H9 (cell line): ENCODE measurements around the gene RFT1. TPM values are rescaled to one million over a fixed set of nuclear protein-coding genes. Genes with fewer than 3 reads are reported as not detected.

Experiments used
- DNase-seq: peaks from one replicate; pipeline ENCODE4 v3.0.0-alpha.2; 2017
- H2AFZ ChIP-seq: one replicate; pipeline ENCODE4 v1.6.1; 2013; ENCODE audit warnings: mild to moderate bottlenecking, low read length, control low read depth, moderate library complexity
- H2AK5ac ChIP-seq: 2 replicates; pipeline ENCODE4 v1.6.1; 2013; ENCODE audit warnings: low read length, control low read depth, mixed read lengths; ENCODE audit not compliant: insufficient read length
- H2BK120ac ChIP-seq: one replicate; pipeline ENCODE4 v1.6.1; 2013; ENCODE audit warnings: low read depth, mild to moderate bottlenecking, low read length, control low read depth, inconsistent platforms; ENCODE audit not compliant: poor library complexity, severe bottlenecking
- H2BK12ac ChIP-seq: 2 replicates; pipeline ENCODE4 v1.6.1; 2013; ENCODE audit warnings: low read length, control low read depth, mixed read lengths, low read depth; ENCODE audit not compliant: insufficient read length
- H2BK15ac ChIP-seq: 2 replicates; pipeline ENCODE4 v1.6.1; 2013; ENCODE audit warnings: low read depth, low read length, control low read depth
- H2BK20ac ChIP-seq: one replicate; pipeline ENCODE4 v1.6.1; 2013; ENCODE audit warnings: low read depth, mild to moderate bottlenecking, low read length, control low read depth, inconsistent platforms; ENCODE audit not compliant: poor library complexity, severe bottlenecking
- H2BK5ac ChIP-seq: 2 replicates; pipeline ENCODE4 v1.6.1; 2013; ENCODE audit warnings: low read length, control low read depth, mixed read lengths; ENCODE audit not compliant: insufficient read length
- H3K14ac ChIP-seq: 2 replicates; pipeline ENCODE4 v1.6.1; 2013; ENCODE audit warnings: low read length, control low read depth; ENCODE audit not compliant: insufficient read depth
- H3K18ac ChIP-seq: 2 replicates; pipeline ENCODE4 v1.6.1; 2013; ENCODE audit warnings: low read depth, mild to moderate bottlenecking, mixed read lengths, low read length, control low read depth; ENCODE audit not compliant: insufficient read length
- H3K23ac ChIP-seq: 2 replicates; pipeline ENCODE4 v1.6.1; 2013; ENCODE audit warnings: low read length, control low read depth, mixed read lengths, low read depth; ENCODE audit not compliant: insufficient read length
- H3K23me2 ChIP-seq: 2 replicates; pipeline ENCODE4 v1.6.1; 2013; ENCODE audit warnings: low read depth, mild to moderate bottlenecking, mixed read lengths, low read length, control low read depth; ENCODE audit not compliant: insufficient read length, poor library complexity, severe bottlenecking
- H3K27ac ChIP-seq: 2 replicates; pipeline ENCODE4 v1.5.1; 2013; ENCODE audit warnings: low read length, control low read depth, mixed read lengths, low read depth; ENCODE audit not compliant: insufficient read length
- H3K27me3 ChIP-seq: 2 replicates; pipeline ENCODE4 v1.6.1; 2013; ENCODE audit warnings: low read length, control low read depth, inconsistent platforms; ENCODE audit not compliant: insufficient read depth
- H3K4ac ChIP-seq: 2 replicates; pipeline ENCODE4 v1.6.1; 2013; ENCODE audit warnings: low read depth, mild to moderate bottlenecking, control low read depth, inconsistent platforms, low read length, moderate library complexity
- H3K4me1 ChIP-seq: 2 replicates; pipeline ENCODE4 v1.6.1; 2013; ENCODE audit warnings: low read length, control low read depth, inconsistent platforms; ENCODE audit not compliant: insufficient read depth
- H3K4me2 ChIP-seq: 2 replicates; pipeline ENCODE4 v1.6.1; 2013; ENCODE audit warnings: low read length, control low read depth, mixed read lengths; ENCODE audit not compliant: insufficient read length, insufficient read depth
- H3K56ac ChIP-seq: 2 replicates; pipeline ENCODE4 v1.6.1; 2013; ENCODE audit warnings: low read depth, mild to moderate bottlenecking, mixed read lengths, low read length, control low read depth; ENCODE audit not compliant: insufficient read length
- H3K79me1 ChIP-seq: 2 replicates; pipeline ENCODE4 v1.6.1; 2013; ENCODE audit warnings: low read depth, mild to moderate bottlenecking, moderate library complexity, low read length, control low read depth, inconsistent platforms; ENCODE audit not compliant: insufficient read depth, poor library complexity, severe bottlenecking
- H3K79me2 ChIP-seq: 2 replicates; pipeline ENCODE4 v1.6.1; 2013; ENCODE audit warnings: low read length, control low read depth, inconsistent platforms; ENCODE audit not compliant: insufficient read depth
- H3K9ac ChIP-seq: 2 replicates; pipeline ENCODE4 v1.6.1; 2013; ENCODE audit warnings: low read length, control low read depth, mixed read lengths; ENCODE audit not compliant: insufficient read length; ENCODE audit errors: extremely low read depth
- H3K9me3 ChIP-seq: one replicate; pipeline ENCODE4 v1.6.1; 2013; ENCODE audit warnings: low read depth, low read length, inconsistent platforms; ENCODE audit not compliant: control insufficient read depth
- H3T11ph ChIP-seq: one replicate; pipeline ENCODE4 v1.6.1; 2013; ENCODE audit warnings: mild to moderate bottlenecking, low read length, control low read depth, inconsistent platforms
- H4K20me1 ChIP-seq: one replicate; pipeline ENCODE4 v1.6.1; 2013; ENCODE audit not compliant: control insufficient read depth, insufficient read length, insufficient read depth
- H4K5ac ChIP-seq: 2 replicates; pipeline ENCODE4 v1.6.1; 2013; ENCODE audit warnings: low read depth, mild to moderate bottlenecking, mixed read lengths, low read length, control low read depth; ENCODE audit not compliant: insufficient read length
- H4K8ac ChIP-seq: replicated peaks from 2 replicates; pipeline ENCODE4 v1.6.1; 2013; ENCODE audit warnings: low read length, control low read depth, mixed read lengths, low read depth; ENCODE audit not compliant: insufficient read length
- H4K91ac ChIP-seq: 2 replicates; pipeline ENCODE4 v1.6.1; 2013; ENCODE audit warnings: low read depth, mild to moderate bottlenecking, moderate library complexity, mixed read lengths, low read length, control low read depth; ENCODE audit not compliant: insufficient read length
- H3K27ac Mint-ChIP-seq, 3 experiments: 2 replicates in 2 of 3; 3 replicates in 1 of 3; pipeline ENCODE4 v1.8.0; 2020 to 2021; ENCODE audit warnings: mixed read lengths in 3 of 3, mild to moderate bottlenecking in 1 of 3, moderate library complexity in 1 of 3
- H3K27me3 Mint-ChIP-seq: 2 replicates; pipeline ENCODE4 v1.8.0; 2021; ENCODE audit warnings: low read depth, mild to moderate bottlenecking, moderate library complexity, mixed read lengths
- H3K36me3 Mint-ChIP-seq, 3 experiments: 2 replicates in 2 of 3; 3 replicates in 1 of 3; pipeline ENCODE4 v1.8.0; 2020 to 2021; ENCODE audit warnings: low read depth in 3 of 3, mixed read lengths in 3 of 3; ENCODE audit not compliant: insufficient read depth in 1 of 3
- H3K4me1 Mint-ChIP-seq, 2 experiments: 2 replicates each; pipeline ENCODE4 v1.8.0; 2020; ENCODE audit warnings: mixed read lengths in 2 of 2
- H3K4me3 Mint-ChIP-seq, 2 experiments: 2 replicates in 1 of 2; 3 replicates in 1 of 2; pipeline ENCODE4 v1.8.0; 2020 to 2021; ENCODE audit warnings: mild to moderate bottlenecking in 2 of 2, mixed read lengths in 2 of 2, moderate library complexity in 1 of 2
- H3K9me3 Mint-ChIP-seq, 2 experiments: 2 replicates in 1 of 2; 3 replicates in 1 of 2; pipeline ENCODE4 v1.8.0; 2020; ENCODE audit warnings: mild to moderate bottlenecking in 2 of 2, mixed read lengths in 2 of 2, moderate library complexity in 1 of 2
- WGBS: extraction: QIAGEN DNeasy Blood & Tissue Kit; methylation state at CpG from one replicate; pipeline ENCODE4 v1.1.7; 2013; ENCODE audit warnings: missing lambda C conversion rate, low lambda C conversion rate, mixed read lengths; ENCODE audit not compliant: insufficient read length; ENCODE audit errors: extremely low coverage; 5-methylcytosine and 5-hydroxymethylcytosine counted together
- total RNA-seq: library from RNA; stranded (reverse); gene quantifications from 2 replicates; pipeline ENCODE4 v1.2.1, GENCODE V29; 2021
- TF ChIP-seq, protein P1 (sequence below): fragments of 200-600 bp; sonication (generic); conservative IDR thresholded peaks from 3 replicates; pipeline ENCODE4 v1.8.0; 2021; ENCODE audit warnings: antibody characterized with exemption, mild to moderate bottlenecking

RFT1 gene
- total RNA-seq, 1 experiment from 2014 or later, result 24.1 TPM

GRCh38 chr3:53083521-53083920 is 46.7 kb downstream of the RFT1 start:
- Mint-ChIP-seq H3K36me3 (no peaks in the 10 kb centered on the region; a peak in 1 of 7 replicates), H3K27me3 (peaks cover 2% of the 10 kb centered on the region), H3K9me3 (no peaks in the 10 kb centered on the region; a peak in 1 of 5 replicates), H3K27ac (no peak overlapping the region), H3K4me1 (peaks cover 0 to 2% of the 10 kb centered on the region in 2 experiments; a peak in 1 of 4 replicates), H3K4me3 (no peak overlapping the region)
- Histone ChIP-seq H3K9me3 (no peaks in the 10 kb centered on the region), H3K27ac (no peak overlapping the region), H2AFZ (no peak overlapping the region), H4K91ac (no peak overlapping the region), H2BK12ac (no peak overlapping the region), H3K9ac (no peak overlapping the region), H3T11ph (no peak overlapping the region), H3K79me2 (no peaks in the 10 kb centered on the region), H3K4me2 (no peak overlapping the region), H4K20me1 (no peaks in the 10 kb centered on the region), H3K79me1 (no peaks in the 10 kb centered on the region), H2BK5ac (no peak overlapping the region), H4K8ac (no peak overlapping the region), H3K27me3 (no peaks in the 10 kb centered on the region), H3K18ac (no peak overlapping the region), H3K56ac (no peak overlapping the region), H2BK120ac (no peak overlapping the region), H3K14ac (no peak overlapping the region), H3K4ac (no peak overlapping the region), H2BK20ac (no peak overlapping the region), H4K5ac (no peak overlapping the region), H3K23me2 (no peaks in the 10 kb centered on the region), H2BK15ac (no peak overlapping the region), H2AK5ac (no peak overlapping the region), H3K4me1 (no peaks in the 10 kb centered on the region), H3K23ac (no peak overlapping the region)
- WGBS, result no CpG with 5 or more reads among the region's 8 CpGs
- TF ChIP-seq, protein P1, sequence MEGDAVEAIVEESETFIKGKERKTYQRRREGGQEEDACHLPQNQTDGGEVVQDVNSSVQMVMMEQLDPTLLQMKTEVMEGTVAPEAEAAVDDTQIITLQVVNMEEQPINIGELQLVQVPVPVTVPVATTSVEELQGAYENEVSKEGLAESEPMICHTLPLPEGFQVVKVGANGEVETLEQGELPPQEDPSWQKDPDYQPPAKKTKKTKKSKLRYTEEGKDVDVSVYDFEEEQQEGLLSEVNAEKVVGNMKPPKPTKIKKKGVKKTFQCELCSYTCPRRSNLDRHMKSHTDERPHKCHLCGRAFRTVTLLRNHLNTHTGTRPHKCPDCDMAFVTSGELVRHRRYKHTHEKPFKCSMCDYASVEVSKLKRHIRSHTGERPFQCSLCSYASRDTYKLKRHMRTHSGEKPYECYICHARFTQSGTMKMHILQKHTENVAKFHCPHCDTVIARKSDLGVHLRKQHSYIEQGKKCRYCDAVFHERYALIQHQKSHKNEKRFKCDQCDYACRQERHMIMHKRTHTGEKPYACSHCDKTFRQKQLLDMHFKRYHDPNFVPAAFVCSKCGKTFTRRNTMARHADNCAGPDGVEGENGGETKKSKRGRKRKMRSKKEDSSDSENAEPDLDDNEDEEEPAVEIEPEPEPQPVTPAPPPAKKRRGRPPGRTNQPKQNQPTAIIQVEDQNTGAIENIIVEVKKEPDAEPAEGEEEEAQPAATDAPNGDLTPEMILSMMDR, result no peak
- peak; percentile 10 for DNase-seq
